Activated CD8-positive, alpha-beta memory T cell treated with anti-CD3 and anti-CD28 coated beads, Interleukin-2, amount 50 U/mL, for 1 hour (primary cell): ENCODE data around the gene CLSTN1.
A peak's percentile ranks its signal among the peaks of the same experiment; 100 is the strongest.
"Not testable (repeated sequence)": the region's sequence is repeated elsewhere in the genome, so short reads cannot be mapped to it uniquely, and the experiment has no call there.

ENCODE experiments used
- DNase-seq: peaks from one replicate; pipeline ENCODE4 v3.0.0-alpha.2; 2020; ENCODE audit errors: extremely low read depth

Gene CLSTN1

DNA sequence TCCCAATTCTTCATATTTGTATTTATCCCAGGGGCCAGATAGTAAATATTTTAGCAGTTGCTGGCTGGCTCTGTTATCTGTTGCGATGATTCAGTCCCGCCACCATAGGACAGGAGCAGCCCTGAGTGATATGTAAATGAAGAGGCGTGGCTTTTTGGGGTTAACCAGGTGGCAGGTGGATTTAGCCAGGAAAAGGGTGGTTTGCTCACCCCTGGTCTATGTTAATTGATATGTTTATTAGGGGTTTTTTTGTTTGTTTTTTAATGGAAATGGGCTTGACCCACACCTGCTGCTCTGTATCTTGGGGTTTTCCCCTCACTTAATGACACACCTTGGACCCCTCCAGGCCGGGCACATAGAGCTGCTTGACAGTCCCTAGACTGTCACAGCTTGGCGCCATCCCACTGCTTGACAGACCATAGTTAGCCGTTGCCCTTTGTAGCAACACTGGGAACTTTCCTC, 109.5 kb downstream of the CLSTN1 start:
- no peak for DNase-seq

DNA sequence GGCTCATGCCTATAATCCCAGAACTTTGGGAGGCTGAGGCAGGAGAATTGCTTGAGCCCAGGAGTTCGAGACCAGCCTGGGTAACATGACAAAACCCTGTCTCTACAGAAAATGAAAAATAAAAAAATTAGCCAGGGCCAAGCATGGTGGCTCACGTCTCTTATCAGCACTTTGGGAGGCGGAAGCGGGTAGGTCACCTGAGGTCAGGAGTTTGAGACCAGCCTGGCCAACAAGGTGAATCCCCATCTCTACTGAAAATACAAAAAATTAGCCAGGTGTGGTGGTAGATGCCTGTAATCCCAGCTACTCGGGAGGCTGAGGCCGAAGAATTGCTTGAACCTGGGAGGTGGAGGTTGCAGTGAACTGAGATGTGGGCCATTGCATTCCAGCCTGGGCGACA, 111.0 kb downstream of the CLSTN1 start:
- not testable (repeated sequence) for DNase-seq

- DNase-seq: no peak
Observed at GRCh38 chr1:9711466-9712020, 112.2 kb downstream of the CLSTN1 start.

DNA sequence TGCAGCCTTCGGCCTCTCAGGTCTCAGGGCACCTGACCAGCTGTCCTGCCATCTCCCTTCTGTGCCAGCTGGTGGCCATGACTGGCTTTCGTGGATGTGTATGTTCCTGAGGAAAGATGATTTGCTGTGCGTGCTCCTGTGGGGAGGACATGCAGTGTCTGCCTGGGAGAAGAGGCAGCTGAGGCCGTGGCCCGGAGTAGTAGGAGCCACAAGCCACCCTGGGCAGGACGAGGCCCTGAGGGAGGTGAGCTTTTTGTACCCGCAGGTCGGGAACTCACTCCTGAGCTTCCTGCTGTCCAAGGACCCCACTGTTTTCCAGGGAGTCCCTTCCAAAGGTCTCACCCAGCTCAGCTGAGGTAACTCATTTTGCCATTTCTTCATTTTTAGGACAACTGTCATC, 113.7 kb downstream of the CLSTN1 start:
- DNase-seq: no peak

DNA sequence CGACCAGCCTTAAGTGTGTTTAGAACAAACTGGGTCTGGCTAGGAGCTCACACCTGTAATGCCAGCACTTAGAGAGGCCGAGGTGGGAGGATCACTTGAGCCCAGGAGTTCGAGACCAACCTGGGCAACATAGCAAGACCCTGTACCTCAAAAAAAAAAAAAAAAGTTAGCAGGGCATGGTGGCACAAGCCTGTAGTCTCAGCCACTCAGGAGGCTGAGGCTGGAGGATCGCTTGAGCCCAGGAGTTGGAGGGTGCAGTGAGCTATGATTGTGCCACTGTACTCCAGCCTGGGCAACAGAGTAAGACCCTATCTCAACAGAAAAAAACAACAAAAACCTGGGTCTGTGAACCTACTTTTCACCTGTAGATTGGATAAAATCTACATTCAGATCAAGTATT, 117.6 kb downstream of the CLSTN1 start:
- no peak for DNase-seq

- DNase-seq: no peak
Observed at GRCh38 chr1:9705337-9706093, 118.2 kb downstream of the CLSTN1 start.

DNA sequence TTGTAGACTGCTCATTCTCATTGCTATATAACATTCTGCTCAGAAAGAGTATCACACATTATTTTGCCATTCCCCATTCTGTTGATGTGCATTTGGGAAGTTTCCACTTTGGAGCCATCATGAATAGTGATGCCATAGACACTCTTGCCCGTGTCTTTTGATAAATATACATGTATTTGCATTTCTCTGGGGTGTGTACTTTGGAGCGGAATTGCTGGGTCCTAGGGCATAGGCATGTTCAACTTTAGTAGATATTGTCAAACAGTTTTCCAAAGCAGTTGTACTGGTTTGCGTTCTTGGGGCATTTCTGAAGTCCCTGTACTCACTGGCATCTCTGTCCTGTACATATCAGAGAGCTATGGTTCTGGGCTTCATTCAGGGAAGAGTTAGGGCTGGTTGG, 120.1 kb downstream of the CLSTN1 start:
- no peak for DNase-seq

- no peak for DNase-seq
Observed at GRCh38 chr1:9703165-9703509, 120.6 kb downstream of the CLSTN1 start.

- no peak for DNase-seq
Observed at GRCh38 chr1:9701665-9702064, 122.1 kb downstream of the CLSTN1 start.

- DNase-seq: no peak
Observed at GRCh38 chr1:9700340-9700739, 123.4 kb downstream of the CLSTN1 start.

- no peak for DNase-seq
Observed at GRCh38 chr1:9699361-9699760, 124.4 kb downstream of the CLSTN1 start.

GRCh38 chr1:9696793-9697192, 127.0 kb downstream of the CLSTN1 start:
- no peak for DNase-seq

DNA sequence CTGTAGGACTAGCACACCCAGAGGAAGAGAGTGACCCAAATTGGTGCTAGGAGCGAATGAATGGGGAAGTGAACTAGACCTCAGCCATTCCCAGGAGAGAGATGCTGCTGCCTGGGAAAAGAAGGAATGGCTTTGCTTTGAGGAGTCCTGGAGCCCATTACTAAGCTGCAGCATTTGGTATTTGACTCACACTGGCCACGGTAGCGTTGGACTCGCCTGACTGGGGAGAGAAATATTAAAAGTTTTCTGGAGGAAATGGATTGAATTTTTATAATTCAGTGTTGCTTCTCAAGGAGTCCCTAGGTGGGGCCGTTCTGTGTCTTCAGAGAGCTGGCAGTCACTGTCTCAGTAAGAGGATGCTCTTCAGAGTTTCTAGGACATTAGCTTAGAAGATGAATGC, 132.1 kb downstream of the CLSTN1 start:
- no peak for DNase-seq

DNA sequence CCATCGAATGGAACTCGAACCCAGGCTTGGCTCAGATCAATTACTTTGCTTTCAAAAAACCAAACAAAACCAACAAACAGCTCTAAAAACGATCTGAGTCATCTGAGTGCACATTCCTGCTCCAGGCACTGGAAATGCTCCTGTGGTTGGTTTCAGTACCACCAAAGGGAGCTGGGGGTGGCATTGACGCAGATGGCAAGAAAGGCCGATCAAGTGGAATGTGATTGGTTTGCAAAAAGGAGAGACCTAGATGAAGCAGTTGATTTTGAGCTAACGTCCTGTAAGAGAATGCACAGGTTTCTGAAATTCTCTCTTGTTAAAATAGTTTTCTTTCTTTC, 132.7 kb downstream of the CLSTN1 start:
- no peak for DNase-seq

DNA sequence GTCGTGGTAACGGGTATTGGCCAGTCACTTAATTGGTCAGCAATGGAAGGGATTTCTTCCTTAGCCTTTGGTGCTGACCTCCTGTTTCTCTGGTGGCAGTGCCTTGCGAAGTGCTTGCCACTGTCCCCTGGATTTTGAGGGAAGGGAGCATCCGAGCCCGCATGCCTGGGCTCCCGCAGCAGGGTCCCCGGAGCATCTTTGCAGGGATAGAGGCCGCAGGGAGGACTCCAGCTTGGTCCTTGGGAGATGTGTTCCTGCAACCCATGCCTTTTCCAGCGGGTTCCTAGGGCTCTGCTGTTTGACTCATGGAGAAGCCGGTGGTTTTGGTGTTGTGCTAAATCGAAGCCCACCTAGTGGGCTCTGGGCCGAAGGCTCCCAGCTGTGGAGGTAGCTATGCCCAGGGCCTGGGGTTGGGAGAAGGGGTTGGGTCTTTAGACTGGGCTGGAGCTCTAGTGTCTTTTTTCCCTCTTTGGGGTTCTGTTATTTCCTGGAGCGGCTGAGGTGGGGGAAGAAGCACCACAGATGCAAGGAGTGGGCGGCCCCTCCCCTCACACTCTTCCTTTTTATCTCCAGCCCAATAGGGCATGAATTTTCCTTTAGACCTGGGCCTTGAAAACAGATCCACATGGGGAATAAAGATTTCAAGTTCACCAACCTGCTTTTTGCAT, 133.2 kb downstream of the CLSTN1 start:
- DNase-seq: no peak

GRCh38 chr1:9689971-9690381, 133.8 kb downstream of the CLSTN1 start:
- no peak for DNase-seq

DNA sequence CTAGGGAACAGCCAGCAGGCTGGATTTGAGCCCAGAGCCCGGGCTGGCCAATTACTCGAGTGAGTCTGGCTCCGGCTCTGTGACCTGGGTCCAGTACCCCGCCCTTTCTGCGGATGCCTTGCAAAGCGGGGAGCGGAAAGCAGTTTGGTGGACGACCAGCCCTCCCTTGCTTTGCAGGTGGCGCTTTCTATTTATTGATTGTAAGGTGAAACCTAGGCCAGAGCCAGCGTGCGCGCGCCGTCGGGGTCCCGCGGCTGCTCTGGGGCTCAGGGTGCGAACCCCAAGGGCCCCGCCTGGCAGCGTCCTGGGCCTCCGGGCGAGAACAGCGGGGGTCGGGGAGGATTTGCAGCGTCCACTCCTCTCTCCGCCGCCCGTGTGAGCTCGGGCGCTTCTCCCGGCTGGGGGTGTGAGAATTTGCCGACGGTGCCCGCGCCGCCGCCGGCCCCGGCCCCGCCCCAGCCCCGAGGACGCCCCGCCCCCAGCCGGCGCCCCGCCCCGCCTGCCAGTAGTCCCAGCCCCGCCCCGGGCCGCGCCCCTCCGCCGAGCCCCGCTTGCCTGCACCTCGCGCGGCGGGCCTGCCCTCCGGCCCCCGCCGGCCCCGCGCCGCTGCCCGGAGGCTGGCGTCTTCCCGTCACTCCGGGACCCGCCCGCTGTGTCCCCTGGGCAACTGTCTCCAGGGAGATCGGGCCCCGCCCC, 134.6 kb downstream of the CLSTN1 start:
- DNase-seq: peak; percentile 48

- DNase-seq: no peak
Observed at GRCh38 chr1:9688599-9688998, 135.2 kb downstream of the CLSTN1 start.

DNA sequence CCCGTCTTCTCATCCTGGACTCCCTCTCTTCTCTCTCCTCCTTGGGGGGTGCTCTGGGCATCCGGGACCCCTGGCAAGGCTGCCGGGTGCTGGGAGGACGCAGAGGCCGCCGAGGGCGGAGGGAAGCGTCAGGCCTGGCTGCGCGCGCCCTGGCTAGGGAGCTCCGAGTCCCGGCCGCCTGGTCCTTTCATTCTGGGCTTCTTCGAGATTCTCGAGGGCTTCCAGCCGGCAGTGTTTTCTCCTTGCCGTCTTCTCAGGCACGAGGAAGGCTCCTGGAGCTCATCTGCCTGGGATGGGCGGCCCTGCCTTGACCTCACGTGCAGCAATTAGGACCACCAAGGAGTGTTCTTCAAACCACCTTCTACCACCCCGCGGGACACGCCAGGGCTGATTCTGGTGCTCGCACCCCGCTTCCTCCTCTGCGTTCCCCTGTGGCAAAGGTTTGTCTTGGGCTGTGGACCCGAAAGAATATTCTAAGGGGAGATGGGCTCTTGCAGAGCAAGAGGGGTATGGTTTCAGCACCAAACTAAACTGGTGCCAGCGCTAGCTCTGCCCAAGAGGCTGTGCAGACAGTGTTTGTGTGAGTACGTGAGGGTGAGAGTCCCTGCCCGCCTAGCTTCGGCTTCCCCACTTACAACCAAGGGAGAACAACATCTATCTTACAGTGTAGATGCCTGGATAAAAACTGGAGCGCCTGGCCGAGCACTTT, 135.7 kb downstream of the CLSTN1 start:
- DNase-seq: no peak

DNA sequence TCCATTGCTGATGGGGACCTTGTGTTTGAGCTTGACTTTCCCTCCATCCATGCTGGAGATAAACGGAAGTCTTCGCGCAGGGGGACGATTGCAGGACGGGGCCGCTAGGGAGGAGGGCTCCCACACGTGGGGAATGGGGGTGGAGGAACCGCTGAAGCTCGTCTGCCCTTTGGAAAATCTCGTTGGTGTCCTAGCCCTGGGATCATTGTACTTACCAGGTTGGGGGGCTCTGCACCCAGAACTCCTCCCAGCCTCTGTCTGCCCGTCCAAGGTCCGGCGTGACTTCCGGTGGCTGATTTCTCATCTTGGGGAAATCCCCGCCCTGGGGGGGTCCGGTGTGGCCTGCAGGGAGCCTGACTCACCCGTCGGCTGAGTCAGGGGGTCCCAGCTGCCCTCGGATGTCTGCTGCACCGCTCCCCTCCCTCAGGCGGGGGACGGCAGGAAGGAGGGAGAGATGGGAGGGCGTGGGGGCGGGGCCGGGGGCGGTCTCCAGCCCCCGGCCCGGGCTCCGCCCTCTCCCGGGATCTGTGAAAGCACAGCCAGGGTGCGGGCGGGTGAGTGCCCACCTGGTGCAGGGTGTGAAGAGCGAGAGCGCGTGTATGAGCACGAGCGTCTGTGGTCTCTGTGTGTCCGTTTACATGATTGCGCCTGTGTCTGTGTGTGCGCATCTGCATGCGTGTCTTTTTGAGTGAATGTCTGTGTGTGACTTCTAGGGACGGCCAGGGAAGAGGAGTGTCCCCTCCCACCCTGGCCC, 136.5 kb downstream of the CLSTN1 start:
- peak; percentile 42 for DNase-seq

GRCh38 chr1:9684801-9685200, 139.0 kb downstream of the CLSTN1 start:
- DNase-seq: no peak
